ENCODE results near the gene C10orf90.

Gene C10orf90

GRCh38 chr10:126617208-126617607 is 53.3 kb downstream of the C10orf90 start:
- TF ChIP-seq EGR1 (IDR thresholded peaks at IDR 0.05) = no peak
- TF ChIP-seq CEBPB (IDR thresholded peaks at IDR 0.05) = no peak
- no peak for TF ChIP-seq NFIC (IDR thresholded peaks at IDR 0.05)
- no peak for TF ChIP-seq REST (IDR thresholded peaks at IDR 0.05; ENCODE audit: low read depth)
- no peak for TF ChIP-seq USF1 (IDR thresholded peaks at IDR 0.05)
- no peak for TF ChIP-seq YY1 (IDR thresholded peaks at IDR 0.05; ENCODE audit: low read depth)
- no peak for TF ChIP-seq MAX (IDR thresholded peaks at IDR 0.05)
- no peak for TF ChIP-seq CREB1 (IDR thresholded peaks at IDR 0.05; ENCODE audit: low read depth)
- TF ChIP-seq TCF12 (IDR thresholded peaks at IDR 0.05; ENCODE audit: low read depth) = no peak
- no peak for TF ChIP-seq EP300 (IDR thresholded peaks at IDR 0.05; ENCODE audit: borderline replicate concordance)
- TF ChIP-seq ZBTB7A (IDR thresholded peaks at IDR 0.05; ENCODE audit: low read depth) = no peak
- TF ChIP-seq FOXM1 (IDR thresholded peaks at IDR 0.05; ENCODE audit: borderline replicate concordance, low read depth) = no peak
- no peak for TF ChIP-seq TEAD4 (IDR thresholded peaks at IDR 0.05)
- no peak for TF ChIP-seq TAF1 (IDR thresholded peaks at IDR 0.05; ENCODE audit: low read depth)
- TF ChIP-seq RAD21 (IDR thresholded peaks at IDR 0.05; ENCODE audit: low read depth) = no peak

GRCh38 chr10:126616737-126617136 is 53.8 kb downstream of the C10orf90 start:
- TF ChIP-seq USF1 (IDR thresholded peaks at IDR 0.05) (no peak), TEAD4 (IDR thresholded peaks at IDR 0.05) (no peak), TAF1 (IDR thresholded peaks at IDR 0.05; ENCODE audit: low read depth) (no peak), EP300 (IDR thresholded peaks at IDR 0.05; ENCODE audit: borderline replicate concordance) (no peak), REST (IDR thresholded peaks at IDR 0.05; ENCODE audit: low read depth) (no peak), EGR1 (IDR thresholded peaks at IDR 0.05) (no peak), FOXM1 (IDR thresholded peaks at IDR 0.05; ENCODE audit: borderline replicate concordance, low read depth) (no peak), ZBTB7A (IDR thresholded peaks at IDR 0.05; ENCODE audit: low read depth) (no peak), RAD21 (IDR thresholded peaks at IDR 0.05; ENCODE audit: low read depth) (no peak), NFIC (IDR thresholded peaks at IDR 0.05) (no peak), CEBPB (IDR thresholded peaks at IDR 0.05) (no peak), TCF12 (IDR thresholded peaks at IDR 0.05; ENCODE audit: low read depth) (no peak), MAX (IDR thresholded peaks at IDR 0.05) (no peak), YY1 (IDR thresholded peaks at IDR 0.05; ENCODE audit: low read depth) (no peak), CREB1 (IDR thresholded peaks at IDR 0.05; ENCODE audit: low read depth) (no peak)

- TF ChIP-seq TEAD4 (IDR thresholded peaks at IDR 0.05) = no peak
Measured at GRCh38 chr10:126611303-126611702, 59.2 kb downstream of the C10orf90 start.

- no peak for TF ChIP-seq FOXM1 (IDR thresholded peaks at IDR 0.05; ENCODE audit: borderline replicate concordance, low read depth)
- no peak for TF ChIP-seq RAD21 (IDR thresholded peaks at IDR 0.05; ENCODE audit: low read depth)
- TF ChIP-seq CEBPB (IDR thresholded peaks at IDR 0.05) = no peak
- no peak for TF ChIP-seq EGR1 (IDR thresholded peaks at IDR 0.05)
- TF ChIP-seq TAF1 (IDR thresholded peaks at IDR 0.05; ENCODE audit: low read depth) = no peak
- TF ChIP-seq CREB1 (IDR thresholded peaks at IDR 0.05; ENCODE audit: low read depth) = no peak
- no peak for TF ChIP-seq MAX (IDR thresholded peaks at IDR 0.05)
- TF ChIP-seq TEAD4 (IDR thresholded peaks at IDR 0.05) = no peak
- TF ChIP-seq NFIC (IDR thresholded peaks at IDR 0.05) = no peak
- no peak for TF ChIP-seq YY1 (IDR thresholded peaks at IDR 0.05; ENCODE audit: low read depth)
- no peak for TF ChIP-seq EP300 (IDR thresholded peaks at IDR 0.05; ENCODE audit: borderline replicate concordance)
- no peak for TF ChIP-seq REST (IDR thresholded peaks at IDR 0.05; ENCODE audit: low read depth)
Measured at GRCh38 chr10:126609566-126609965, 60.9 kb downstream of the C10orf90 start.

Data from Ishikawa (cell line).